Measurements from ENCODE around the gene DDX24. TPM values are rescaled to one million over a fixed set of nuclear protein-coding genes. Genes with fewer than 3 reads are reported as not detected.

DDX24 gene
- total and polyA plus RNA-seq, 2 of the 8 experiments (the other 6 are each of a cell fraction or from before 2014, with no cell fraction given), result 89.0 to 201 TPM

DNA sequence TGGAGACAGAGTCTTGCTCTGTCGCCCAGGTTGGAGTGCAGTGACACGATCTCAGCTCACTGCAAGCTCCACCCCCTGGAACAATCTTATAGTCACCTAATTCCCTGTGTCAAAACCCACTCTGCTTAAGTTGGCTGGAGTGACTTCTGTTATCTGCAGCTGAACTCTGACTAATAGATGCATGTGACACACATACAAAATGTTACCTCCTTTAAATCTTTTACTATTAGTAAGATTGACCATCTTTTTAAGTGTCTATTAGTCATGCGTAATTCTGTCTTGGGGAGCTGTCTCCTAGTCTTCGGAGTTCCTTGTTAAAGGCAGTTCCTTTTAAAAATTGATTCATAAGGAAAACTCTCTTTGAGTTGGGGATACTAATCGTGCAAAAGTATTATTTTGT is 7.5 kb upstream of the DDX24 start:
- H4K91ac ChIP-seq (replicated peaks; ENCODE audit: insufficient read length, low read length), result no peak overlapping the region
- no peak overlapping the region for H3K56ac ChIP-seq (replicated peaks; ENCODE audit: insufficient read length, low read depth, low read length)
- 85% methylated on average over 4 of the region's 5 CpGs; no CpG with 5 or more reads in 1 of the 2 experiments for WGBS, 2 experiments (ENCODE audit: extremely low coverage in 1 of 2, insufficient coverage in 1 of 2, insufficient read length in 1 of 2, insufficient replicate concordance in 2 of 2, low coverage in 1 of 2, low lambda C conversion rate in 2 of 2, missing lambda C conversion rate in 1 of 2)
- no peak overlapping the region for H3K4ac ChIP-seq (replicated peaks; ENCODE audit: insufficient read length, low read depth, low read length)
- TF ChIP-seq HDAC2 (IDR thresholded peaks at IDR 0.05; ENCODE audit: borderline replicate concordance in 1 of 2, low read depth in 2 of 2, low read length in 2 of 2) (no peak), SUZ12 (IDR thresholded peaks at IDR 0.05; ENCODE audit: low read length) (no peak), SIN3A (conservative IDR thresholded peaks at IDR 0.05 in 1 of 2, IDR thresholded peaks at IDR 0.05 in 1 of 2; ENCODE audit: low read depth in 1 of 2, low read length in 2 of 2) (no peak), HDAC6 (IDR thresholded peaks at IDR 0.05; ENCODE audit: low read depth, low read length) (no peak), KDM5A (IDR thresholded peaks at IDR 0.05; ENCODE audit: low read length) (no peak), TAF7 (optimal IDR thresholded peaks at IDR 0.05; ENCODE audit: borderline replicate concordance, low read depth, low read length) (no peak), PHF8 (conservative IDR thresholded peaks at IDR 0.05; ENCODE audit: low read depth, low read length) (no peak), KDM4A (IDR thresholded peaks at IDR 0.05; ENCODE audit: low read depth, low read length, severe bottlenecking) (no peak), EZH2 (IDR thresholded peaks at IDR 0.05; ENCODE audit: low read depth, low read length, severe bottlenecking) (no peak), KDM1A (IDR thresholded peaks at IDR 0.05; ENCODE audit: borderline replicate concordance, low read length) (no peak), TBP (IDR thresholded peaks at IDR 0.05; ENCODE audit: low read depth, low read length) (no peak)
- DNase-seq (ENCODE audit: low read depth in 1 of 2, low spot score in 2 of 2), result no peak
- H3K9ac ChIP-seq (replicated peaks in 1 of 4; ENCODE audit: extremely low read depth in 1 of 4, low read depth in 3 of 4, low read length in 3 of 4), result no peak overlapping the region
- H3K9me3 ChIP-seq (ENCODE audit: insufficient read depth in 2 of 2, low read depth in 1 of 2, low read length in 1 of 2), result no peaks in the 10 kb centered on the region
- H2BK120ac ChIP-seq (replicated peaks; ENCODE audit: low read depth, low read length), result no peak overlapping the region
- H3K27ac ChIP-seq (ENCODE audit: low read depth, low read length), result no peak overlapping the region
- H4K20me1 ChIP-seq (replicated peaks in 1 of 2; ENCODE audit: control insufficient read depth in 1 of 2, insufficient read depth in 2 of 2, low read length in 2 of 2), result no peaks in the 10 kb centered on the region
- no peaks in the 10 kb centered on the region for H3K79me2 ChIP-seq (ENCODE audit: control insufficient read depth in 1 of 2, insufficient read depth in 2 of 2, low read length in 2 of 2)
- H3K23me2 ChIP-seq (ENCODE audit: low read depth, low read length), result no peaks in the 10 kb centered on the region
- no peak overlapping the region for H2BK15ac ChIP-seq (ENCODE audit: low read length)
- no peaks in the 10 kb centered on the region for H3K36me3 ChIP-seq (ENCODE audit: control insufficient read depth in 2 of 4, insufficient read depth in 4 of 4, low read length in 3 of 4)
- no peak overlapping the region for H2AK5ac ChIP-seq (ENCODE audit: low read depth, low read length)
- H4K8ac ChIP-seq (ENCODE audit: extremely low read depth, insufficient read depth, low read length), result no peak overlapping the region
- H2BK5ac ChIP-seq (ENCODE audit: low read depth, low read length), result no peak overlapping the region
- FAIRE-seq, result no peak
- no peak overlapping the region for H4K5ac ChIP-seq (ENCODE audit: insufficient read length, low read depth, low read length)
- no peaks in the 10 kb centered on the region for H3K27me3 ChIP-seq (replicated peaks in 1 of 4; ENCODE audit: control insufficient read depth in 3 of 4, extremely low read depth in 1 of 4, insufficient read depth in 3 of 4, low read length in 3 of 4)
- H3K14ac ChIP-seq (ENCODE audit: insufficient read length), result no peak overlapping the region
- no peak overlapping the region for H3K18ac ChIP-seq (ENCODE audit: extremely low read depth, low read length)
- H2BK12ac ChIP-seq (ENCODE audit: low read depth, low read length), result no peak overlapping the region
- no peak overlapping the region for H3K4me3 ChIP-seq (ENCODE audit: extremely low read depth in 1 of 4, insufficient read depth in 2 of 4, low read depth in 3 of 4, low read length in 4 of 4)
- no peaks in the 10 kb centered on the region for H3K79me1 ChIP-seq (ENCODE audit: low read depth, low read length)
- no peak overlapping the region for H2AFZ ChIP-seq (ENCODE audit: low read length)
- ChIA-PET CTCF (ENCODE audit: partially characterized antibody) (interaction anchor here (1.1 to 1.4 kb wide), 2 partner anchors 16 to 55 kb away, joined by 4 to 5 read pairs; no protein-coding TSS in a partner anchor), POLR2A (ENCODE audit: partially characterized antibody) (no interaction called here)
- H3K23ac ChIP-seq (ENCODE audit: insufficient read length), result no peak overlapping the region
- no peaks in the 10 kb centered on the region for H3K4me1 ChIP-seq (replicated peaks in 1 of 4; ENCODE audit: control insufficient read depth in 3 of 4, insufficient read depth in 4 of 4, low read length in 3 of 4)
- no peak overlapping the region for H2BK20ac ChIP-seq (ENCODE audit: low read length)
- no peak overlapping the region for H3K4me2 ChIP-seq (ENCODE audit: insufficient read depth in 1 of 2, low read depth in 2 of 2, low read length in 2 of 2)
